ENCODE results near the gene LONP1.

- no peak for TF ChIP-seq CTCF (conservative IDR thresholded peaks at IDR 0.05)
- no peak for TF ChIP-seq ZFX (IDR thresholded peaks at IDR 0.05)
These were observed 64.5 kb downstream of the LONP1 start for GRCh38 chr19:5655412-5655811.
